Right atrium auricular region (tissue), 2 donors: ENCODE results near the gene C6orf15. TPM values are rescaled to one million over a fixed set of nuclear protein-coding genes. Genes with fewer than 3 reads are reported as not detected.

Experiments
- DNase-seq: peaks from one replicate; pipeline ENCODE4 v3.0.0-alpha.2; 2019; ENCODE audit warnings: low spot score
- H3K27ac ChIP-seq, 2 donors: fragments of 200-600 bp; sonication (generic); 1 replicate in 1 of 2; 2 replicates in 1 of 2; pipeline ENCODE4 v1.5.1; 2016 to 2019
- H3K27me3 ChIP-seq, 2 donors: fragments of 200-600 bp; sonication (generic); one replicate each; pipeline versions ENCODE4 v1.5.1 to v1.6.0; 2017 to 2019
- H3K36me3 ChIP-seq: fragments of 200-600 bp; sonication (generic); one replicate; pipeline ENCODE4 v1.5.1; 2016
- H3K4me1 ChIP-seq, 2 donors: fragments of 200-600 bp; sonication (generic); one replicate each; pipeline versions ENCODE4 v1.5.1 to v1.6.0; 2017 to 2019
- H3K4me3 ChIP-seq, 2 donors: fragments of 200-600 bp; sonication (generic); 1 replicate in 1 of 2; 2 replicates in 1 of 2; pipeline ENCODE4 v1.5.1; 2017 to 2019; ENCODE audit warnings: mild to moderate bottlenecking in 1 of 2, moderate library complexity in 1 of 2
- H3K9me3 ChIP-seq, 2 donors: fragments of 200-600 bp; sonication (generic); one replicate each; pipeline ENCODE4 v1.5.1; 2019
- total RNA-seq, 2 donors: library from RNA; depleted of rRNA; stranded (reverse); fragments of >200 nt; gene quantifications; one replicate each; pipeline ENCODE4 v1.1.0, GENCODE V29; 2016
- TF ChIP-seq, protein P1 (sequence below), 2 donors: fragments of 200-600 bp; sonication (generic); IDR thresholded peaks; one replicate each; pipeline ENCODE4 v1.5.1; 2019; ENCODE audit warnings: antibody characterized with exemption in 2 of 2

Gene C6orf15
- total RNA-seq, 2 donors from 2014 or later = not detected

DNA sequence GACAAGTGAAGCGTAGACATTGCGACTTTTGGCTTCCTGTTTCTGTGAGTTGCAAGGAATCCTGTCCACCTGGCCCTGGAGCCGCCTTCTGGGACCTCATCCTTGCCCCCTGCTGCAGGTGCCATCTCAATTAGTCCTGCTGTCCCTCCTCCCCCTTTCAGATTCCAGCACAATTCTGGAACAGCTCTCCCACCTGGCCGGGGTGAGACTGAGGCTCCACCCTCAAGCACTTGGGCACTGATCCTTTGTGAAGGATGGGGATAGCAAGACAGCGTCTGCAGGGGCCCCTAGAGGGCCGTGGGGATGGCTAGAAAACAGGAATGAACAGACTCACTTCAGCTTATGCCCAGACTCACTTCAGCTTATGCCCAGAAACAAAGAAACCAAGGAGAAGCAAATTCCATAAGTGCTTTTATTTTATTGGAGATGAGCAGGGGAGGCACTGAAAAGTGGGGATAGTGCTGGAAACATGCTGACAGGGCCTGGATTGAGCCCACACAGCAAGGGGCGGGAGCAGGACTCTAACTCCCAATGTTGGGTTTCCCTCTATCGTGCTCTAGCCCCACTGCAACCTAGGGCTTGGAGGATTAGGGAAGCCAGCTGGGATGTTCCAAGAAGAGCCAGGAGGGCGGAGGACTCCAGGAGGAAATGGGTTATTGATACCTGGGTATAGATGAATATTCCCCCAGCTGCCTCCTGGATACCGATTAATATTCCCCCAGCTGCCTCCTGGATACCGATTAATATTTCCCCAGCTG is 1.4 kb downstream of the C6orf15 start:
- TF ChIP-seq, protein P1, sequence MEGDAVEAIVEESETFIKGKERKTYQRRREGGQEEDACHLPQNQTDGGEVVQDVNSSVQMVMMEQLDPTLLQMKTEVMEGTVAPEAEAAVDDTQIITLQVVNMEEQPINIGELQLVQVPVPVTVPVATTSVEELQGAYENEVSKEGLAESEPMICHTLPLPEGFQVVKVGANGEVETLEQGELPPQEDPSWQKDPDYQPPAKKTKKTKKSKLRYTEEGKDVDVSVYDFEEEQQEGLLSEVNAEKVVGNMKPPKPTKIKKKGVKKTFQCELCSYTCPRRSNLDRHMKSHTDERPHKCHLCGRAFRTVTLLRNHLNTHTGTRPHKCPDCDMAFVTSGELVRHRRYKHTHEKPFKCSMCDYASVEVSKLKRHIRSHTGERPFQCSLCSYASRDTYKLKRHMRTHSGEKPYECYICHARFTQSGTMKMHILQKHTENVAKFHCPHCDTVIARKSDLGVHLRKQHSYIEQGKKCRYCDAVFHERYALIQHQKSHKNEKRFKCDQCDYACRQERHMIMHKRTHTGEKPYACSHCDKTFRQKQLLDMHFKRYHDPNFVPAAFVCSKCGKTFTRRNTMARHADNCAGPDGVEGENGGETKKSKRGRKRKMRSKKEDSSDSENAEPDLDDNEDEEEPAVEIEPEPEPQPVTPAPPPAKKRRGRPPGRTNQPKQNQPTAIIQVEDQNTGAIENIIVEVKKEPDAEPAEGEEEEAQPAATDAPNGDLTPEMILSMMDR (IDR thresholded peaks at IDR 0.05) = no peak
- Histone ChIP-seq H3K27ac (no peak overlapping the region), H3K36me3 (no peaks in the 10 kb centered on the region), H3K4me3 (no peak overlapping the region), H3K4me1 (peaks cover 0 to 21% of the 10 kb centered on the region in 2 donors), H3K27me3 (no peaks in the 10 kb centered on the region), H3K9me3 (no peaks in the 10 kb centered on the region)
- no peak for DNase-seq

DNA sequence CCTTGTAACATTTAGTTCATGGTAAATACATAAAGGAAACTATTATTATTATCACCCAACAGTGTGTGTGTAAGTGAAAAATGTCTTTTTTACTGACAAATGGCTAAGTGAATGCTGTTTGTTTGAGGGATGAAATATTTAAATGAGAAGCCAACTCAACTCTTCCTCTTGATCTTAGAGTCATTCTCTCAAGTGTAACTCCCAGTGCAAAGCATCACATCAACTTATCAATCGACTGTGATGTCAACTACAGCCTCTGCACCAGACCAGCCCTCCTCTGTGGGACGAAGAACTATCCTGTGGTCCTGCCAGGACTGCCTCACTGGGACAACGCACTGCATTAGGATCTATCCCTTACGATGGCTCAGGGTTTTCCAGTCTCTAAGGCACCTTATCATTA is 5.3 kb downstream of the C6orf15 start:
- Histone ChIP-seq H3K4me1 (no peaks in the 10 kb centered on the region), H3K27ac (no peak overlapping the region), H3K9me3 (no peaks in the 10 kb centered on the region), H3K27me3 (no peaks in the 10 kb centered on the region), H3K36me3 (no peaks in the 10 kb centered on the region), H3K4me3 (no peak overlapping the region)
- DNase-seq = no peak
- TF ChIP-seq, protein P1 (IDR thresholded peaks at IDR 0.05) = no peak

DNA sequence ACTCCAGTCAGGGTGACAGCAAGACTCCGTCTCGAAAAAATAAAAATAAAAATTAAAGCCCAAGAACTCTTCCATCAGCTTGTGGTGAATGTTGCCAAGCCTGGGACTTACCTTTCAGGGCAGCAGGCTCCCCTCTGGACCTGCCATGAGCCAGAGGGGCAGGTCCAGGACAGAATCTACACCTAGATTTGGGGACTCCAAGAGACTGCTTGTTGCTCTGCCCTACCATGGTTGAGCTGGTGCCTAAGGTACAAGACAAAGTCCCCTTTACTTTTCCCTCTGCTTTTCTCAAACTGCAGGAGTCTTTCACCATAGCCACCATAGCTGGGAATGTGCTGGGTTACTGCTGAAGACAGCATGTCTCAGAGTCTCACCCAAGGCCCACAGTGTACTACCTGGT is 9.2 kb downstream of the C6orf15 start:
- Histone ChIP-seq H3K4me1 (no peaks in the 10 kb centered on the region), H3K27me3 (no peaks in the 10 kb centered on the region), H3K4me3 (no peak overlapping the region), H3K9me3 (no peaks in the 10 kb centered on the region), H3K27ac (no peak overlapping the region), H3K36me3 (no peaks in the 10 kb centered on the region)
- DNase-seq = no peak
- TF ChIP-seq, protein P1 (IDR thresholded peaks at IDR 0.05) = no peak

DNA sequence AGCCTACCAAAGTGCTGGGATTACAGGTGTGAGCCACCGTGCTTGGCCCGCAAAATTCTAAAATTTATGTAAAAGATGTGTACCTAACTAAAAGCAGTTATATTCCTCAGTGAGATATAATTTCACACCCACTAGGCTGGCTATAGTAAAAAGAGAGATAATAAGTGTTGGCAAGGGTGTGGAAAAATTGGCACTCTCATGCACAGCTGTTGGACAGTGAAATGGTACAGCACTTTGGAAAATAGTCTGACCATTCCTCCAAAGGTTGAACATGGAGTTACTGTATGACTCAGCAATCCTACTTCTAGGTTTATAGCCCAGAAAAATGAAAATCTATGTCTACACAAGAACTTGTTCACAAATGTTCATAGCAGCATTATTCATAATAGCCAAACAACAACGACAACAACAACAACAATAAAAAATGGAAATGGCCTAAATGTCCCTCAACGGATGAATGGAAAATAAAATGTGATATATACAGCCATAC is 13.9 kb downstream of the C6orf15 start:
- TF ChIP-seq, protein P1 (IDR thresholded peaks at IDR 0.05) = no peak
- Histone ChIP-seq H3K9me3 (no peaks in the 10 kb centered on the region), H3K27ac (no peak overlapping the region), H3K4me3 (no peak overlapping the region), H3K36me3 (no peaks in the 10 kb centered on the region), H3K27me3 (no peaks in the 10 kb centered on the region), H3K4me1 (peaks cover 0 to 12% of the 10 kb centered on the region in 2 donors)
- no peak for DNase-seq

DNA sequence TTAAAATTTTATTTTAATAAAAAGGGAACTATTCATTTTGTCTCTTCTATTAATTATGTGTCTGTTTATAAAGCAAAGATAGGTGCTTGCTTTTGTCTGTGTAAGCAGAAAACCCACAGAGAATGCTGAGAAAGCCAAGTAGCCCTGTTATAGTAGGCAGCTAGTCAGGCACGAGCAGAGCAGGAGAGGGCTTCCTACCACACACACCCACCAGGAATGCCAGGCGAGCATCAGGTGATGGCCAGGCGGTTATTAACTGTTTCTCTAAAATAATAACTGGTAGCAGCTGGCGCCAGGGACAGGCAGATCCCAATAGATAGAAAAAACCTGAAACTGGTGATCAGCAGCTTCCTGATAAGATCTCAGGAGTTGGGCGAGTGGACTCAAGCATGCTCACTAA is 15.7 kb downstream of the C6orf15 start:
- Histone ChIP-seq H3K4me1 (peaks cover 0 to 12% of the 10 kb centered on the region in 2 donors), H3K36me3 (no peaks in the 10 kb centered on the region), H3K27me3 (no peaks in the 10 kb centered on the region), H3K9me3 (no peaks in the 10 kb centered on the region), H3K27ac (no peak overlapping the region), H3K4me3 (no peak overlapping the region)
- DNase-seq = no peak
- TF ChIP-seq, protein P1 (IDR thresholded peaks at IDR 0.05) = no peak
